GM18909 (cell line): ENCODE results near the gene NIN.
"Not testable (repeated sequence)": the region's sequence is repeated elsewhere in the genome, so short reads cannot be mapped to it uniquely, and the experiment has no call there.

Experiments used
- ATAC-seq: cut with Tn5 transposase; IDR thresholded peaks from one replicate; pipeline ENCODE4 v1.9.1; 2021; ENCODE audit warnings: mild to moderate bottlenecking; ENCODE audit not compliant: unreplicated experiment, poor library complexity

Gene NIN

GRCh38 chr14:50726372-50727107 is 104.4 kb downstream of the NIN start:
- ATAC-seq = no peak

- no peak for ATAC-seq
Measured at GRCh38 chr14:50725761-50726160, 105.2 kb downstream of the NIN start.

- no peak for ATAC-seq
Measured at GRCh38 chr14:50719911-50720759, 110.8 kb downstream of the NIN start.

- no peak for ATAC-seq
Measured at GRCh38 chr14:50718949-50719348, 112.0 kb downstream of the NIN start.

GRCh38 chr14:50717811-50718210 is 113.2 kb downstream of the NIN start:
- no peak for ATAC-seq

- peak; percentile 61 for ATAC-seq
Measured at GRCh38 chr14:50714450-50715073, 116.4 kb downstream of the NIN start.

- ATAC-seq = no peak
Measured at GRCh38 chr14:50711043-50711442, 119.9 kb downstream of the NIN start.

GRCh38 chr14:50705026-50705593 is 125.9 kb downstream of the NIN start:
- ATAC-seq = no peak

- no peak for ATAC-seq
Measured at GRCh38 chr14:50704454-50705010, 126.4 kb downstream of the NIN start.

GRCh38 chr14:50697659-50698290 is 133.2 kb downstream of the NIN start:
- ATAC-seq = no peak

- ATAC-seq = not testable (repeated sequence)
Measured at GRCh38 chr14:50694260-50694659, 136.7 kb downstream of the NIN start.

- ATAC-seq = no peak
Measured at GRCh38 chr14:50688875-50689274, 142.1 kb downstream of the NIN start.

GRCh38 chr14:50679674-50680073 is 151.3 kb downstream of the NIN start:
- no peak for ATAC-seq

- ATAC-seq = no peak
Measured at GRCh38 chr14:50678163-50678562, 152.8 kb downstream of the NIN start.

- ATAC-seq = peak; percentile 48
Measured at GRCh38 chr14:50677527-50678063, 153.4 kb downstream of the NIN start.

GRCh38 chr14:50676814-50677516 is 154.0 kb downstream of the NIN start:
- ATAC-seq = peak; percentile 40

- ATAC-seq = no peak
Measured at GRCh38 chr14:50675597-50675996, 155.4 kb downstream of the NIN start.

GRCh38 chr14:50670866-50671256 is 160.1 kb downstream of the NIN start:
- ATAC-seq = no peak

GRCh38 chr14:50670196-50670865 is 160.6 kb downstream of the NIN start:
- ATAC-seq = no peak
